HepG2 (cell line): ENCODE data around the gene HELT. TPM values are rescaled to one million over a fixed set of nuclear protein-coding genes. Genes with fewer than 3 reads are reported as not detected.

Source experiments
- ATAC-seq: fragments of 200-7000 bp; cut with Tn5 transposase; 3 replicates; pipeline ENCODE4 v1.9.1; 2020; ENCODE audit warnings: mild to moderate bottlenecking, moderate library complexity
- BruUV-seq: library from RNA; stranded (reverse); fragments of 400-500 nt; replicated peaks from 2 replicates; lab custom pipeline; 2021; lab: Mats Ljungman, UMichigan
- CTCF ChIA-PET: fragments of 300-600 bp; formaldehyde crosslinking; extraction: SDS; loops from one replicate; lab custom pipeline; 2021; ENCODE audit warnings: low total read pairs, inconsistent platforms, low intra/inter-chr PET ratio; lab: Yijun Ruan, JAX
- POLR2A ChIA-PET: fragments of 350-600 bp; sonication (Branson Sonifier 250); formaldehyde crosslinking; loops from one replicate; lab custom pipeline; 2020; ENCODE audit warnings: antibody characterized with exemption, inconsistent platforms; lab: Yijun Ruan, JAX
- DNase-seq: peaks from one replicate; pipeline ENCODE4 v3.0.0-alpha.2; 2015; ENCODE audit warnings: low spot score
- FAIRE-seq: peaks from 3 replicates; lab custom pipeline; 2011; peaks lifted over from hg19 to GRCh38; lab: Jason Lieb, UNC
- H2AFZ ChIP-seq: one replicate; pipeline ENCODE4 v1.6.1; 2011; ENCODE audit warnings: low read length, inconsistent platforms
- H3K27ac ChIP-seq: fragments of 300-600 bp; 3 replicates; pipeline ENCODE4 v1.8.0; 2011; ENCODE audit warnings: mixed run types, mild to moderate bottlenecking, mixed read lengths, low read length, inconsistent platforms; ENCODE audit not compliant: insufficient read depth; ENCODE audit errors: extremely low read length
- H3K27me3 ChIP-seq, 2 experiments: fragments of 200-600 bp in 1 of 2; 2 replicates in 1 of 2; 3 replicates in 1 of 2; pipeline versions ENCODE4 v1.6.0 to v1.8.0; 2011; ENCODE audit warnings: low read length in 2 of 2, mild to moderate bottlenecking in 2 of 2, moderate library complexity in 2 of 2, inconsistent platforms in 1 of 2; ENCODE audit not compliant: insufficient read depth in 2 of 2, control insufficient read depth in 1 of 2
- H3K36me3 ChIP-seq, 2 experiments: fragments of 200-600 bp in 1 of 2; replicated peaks in 1 of 2; 2 replicates in 1 of 2; 3 replicates in 1 of 2; pipeline versions ENCODE4 v1.5.1 to v1.8.0; 2011; ENCODE audit warnings: low read length in 2 of 2, inconsistent platforms in 1 of 2; ENCODE audit not compliant: insufficient read depth in 2 of 2, control insufficient read depth in 1 of 2
- H3K4me1 ChIP-seq: 2 replicates; pipeline ENCODE4 v1.5.1; 2012; ENCODE audit warnings: low read length, inconsistent platforms; ENCODE audit not compliant: insufficient read depth
- H3K4me2 ChIP-seq: 2 replicates; pipeline ENCODE4 v1.6.0; 2011; ENCODE audit warnings: low read depth, low read length, inconsistent platforms
- H3K4me3 ChIP-seq, 3 experiments: fragments of 200-600 bp in 1 of 3; sonication (generic), shearing (Covaris generic) in 1 of 3; replicated peaks in 1 of 3; 2 replicates each; pipeline ENCODE4 v1.5.1; 2011 to 2016; ENCODE audit warnings: low read length in 3 of 3, inconsistent platforms in 2 of 3, low read depth in 2 of 3, mild to moderate bottlenecking in 2 of 3, control low read depth in 1 of 3, mixed read lengths in 1 of 3; ENCODE audit not compliant: insufficient read depth in 1 of 3
- H3K79me2 ChIP-seq: one replicate; pipeline ENCODE4 v1.6.1; 2011; ENCODE audit warnings: low read length, inconsistent platforms; ENCODE audit not compliant: insufficient read depth
- H3K9ac ChIP-seq: 2 replicates; pipeline ENCODE4 v1.6.0; 2011; ENCODE audit warnings: mild to moderate bottlenecking, low read depth, low read length, inconsistent platforms; ENCODE audit not compliant: insufficient read depth
- H3K9me3 ChIP-seq: 2 replicates; pipeline ENCODE4 v1.5.1; 2012; ENCODE audit warnings: mild to moderate bottlenecking, low read length
- H4K20me1 ChIP-seq: 2 replicates; pipeline ENCODE4 v1.6.0; 2011; ENCODE audit warnings: inconsistent platforms, mild to moderate bottlenecking, low read length, moderate library complexity; ENCODE audit not compliant: insufficient read depth
- STAT5B ChIP-seq: sonication (generic); formaldehyde crosslinking; IDR thresholded peaks from 2 replicates; pipeline ENCODE4 v1.4.0; 2020; ENCODE audit warnings: missing genetic modification reagents
- TSC22D2 ChIP-seq: sonication (generic); formaldehyde crosslinking; IDR thresholded peaks from 2 replicates; pipeline ENCODE4 v1.5.1; 2020; ENCODE audit warnings: missing genetic modification reagents, mild to moderate bottlenecking, borderline replicate concordance
- WGBS: methylation state at CpG from one replicate; pipeline ENCODE4 v1.1.6; 2017; ENCODE audit warnings: low lambda C conversion rate; 5-methylcytosine and 5-hydroxymethylcytosine counted together
- in situ Hi-C: cut with HindIII; loops from 2 replicates; pipeline ENCODE4 v1.10.0; 2017; ENCODE audit warnings: low pct_unique_long_range_greater_than_20kb; ENCODE audit not compliant: extremely low pct_ligation_motif_present
- intact Hi-C: fragments of 100-400 bp; cut with micrococcal nuclease; formaldehyde crosslinking; loops from one replicate; pipeline ENCODE4 v1.10.0; 2022; ENCODE audit not compliant: unreplicated experiment
- polyA plus RNA-seq, 8 experiments: library from polyadenylated mRNA; depleted of rRNA in 3 of 8; stranded (reverse) in 7 of 8; unstranded in 1 of 8; fragments of >200 nt; fragmentation: Illumina TruSeq in 4 of 8; extraction: Trizol in 4 of 8; gene quantifications; 2 replicates each; pipeline versions ENCODE4 v1.2.1 to v1.2.3, GENCODE V29; 2011 to 2016; ENCODE audit warnings: low read depth in 4 of 8, missing spikeins in 1 of 8, mixed read lengths in 1 of 8; ENCODE audit not compliant: insufficient read depth in 1 of 8
- total RNA-seq, 5 experiments: library from RNA; depleted of rRNA; stranded (reverse); fragments of >200 nt; fragmentation: Illumina TruSeq; extraction: Trizol; gene quantifications; 2 replicates each; pipeline ENCODE4 v1.2.3, GENCODE V29; 2016; ENCODE audit warnings: low read depth in 1 of 5
- TF ChIP-seq, protein P1 (sequence below): sonication (generic); formaldehyde crosslinking; IDR thresholded peaks from 2 replicates; pipeline ENCODE4 v1.4.0; 2020; ENCODE audit warnings: missing genetic modification reagents

Gene HELT
- total and polyA plus RNA-seq, 2 of the 13 experiments (the other 11 are each of a cell fraction or from before 2014, with no cell fraction given): not detected

DNA sequence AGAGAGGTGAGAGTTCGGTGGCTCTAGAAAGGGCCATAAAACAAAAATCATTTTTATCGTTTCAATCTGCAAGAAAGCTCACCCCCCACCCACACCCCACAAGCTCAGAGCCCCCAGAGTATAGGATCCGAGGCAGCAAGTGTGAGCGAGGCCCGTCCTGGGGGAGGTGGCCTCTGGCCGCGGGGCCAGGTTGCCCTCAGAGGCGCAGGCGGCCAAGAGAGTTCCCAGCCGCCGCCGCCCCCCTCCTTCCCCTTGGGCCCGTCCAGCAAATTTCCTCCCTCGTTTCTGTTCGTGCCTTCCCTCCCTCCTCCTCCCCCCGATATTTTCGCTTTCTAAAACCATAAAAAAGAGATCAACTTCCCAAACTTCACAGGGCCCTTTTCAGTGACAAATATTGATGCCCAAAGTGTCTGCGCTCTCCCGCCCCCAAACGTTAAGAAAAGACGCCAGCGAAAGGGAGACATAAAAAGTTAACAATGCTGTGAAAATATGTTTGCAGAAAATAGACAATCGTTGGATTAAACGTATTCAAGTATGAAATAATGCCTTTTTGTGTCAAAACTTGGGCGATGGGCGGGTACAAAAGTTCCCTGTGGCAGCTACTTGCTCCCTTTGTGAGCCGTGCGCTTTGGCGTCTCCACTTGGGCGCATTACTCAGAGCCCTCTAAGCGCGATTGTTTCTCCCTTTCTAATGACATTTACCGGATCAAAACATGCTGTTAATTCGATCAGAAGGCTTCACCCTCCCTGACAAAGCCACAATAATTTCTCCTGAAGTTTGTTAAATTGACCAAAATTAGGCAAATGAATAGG lies 1.1 kb upstream of the HELT start:
- ATAC-seq: no peak
- Histone ChIP-seq H3K4me3 (no peak overlapping the region), H3K36me3 (no peaks in the 10 kb centered on the region), H3K9ac (no peak overlapping the region), H3K27ac (no peak overlapping the region), H2AFZ (no peak overlapping the region), H3K79me2 (no peaks in the 10 kb centered on the region), H3K27me3 (peaks cover 14 to 90% of the 10 kb centered on the region in 2 experiments), H4K20me1 (no peaks in the 10 kb centered on the region), H3K9me3 (no peaks in the 10 kb centered on the region), H3K4me1 (no peaks in the 10 kb centered on the region), H3K4me2 (no peak overlapping the region)
- ChIA-PET POLR2A (no interaction called here), CTCF (no interaction called here)
- BruUV-seq: no TSS peak
- intact Hi-C loops: no loop called here
- no peak for FAIRE-seq
- no peak for TF ChIP-seq STAT5B (CRISPR knock-in tag)
- TF ChIP-seq, protein P1, sequence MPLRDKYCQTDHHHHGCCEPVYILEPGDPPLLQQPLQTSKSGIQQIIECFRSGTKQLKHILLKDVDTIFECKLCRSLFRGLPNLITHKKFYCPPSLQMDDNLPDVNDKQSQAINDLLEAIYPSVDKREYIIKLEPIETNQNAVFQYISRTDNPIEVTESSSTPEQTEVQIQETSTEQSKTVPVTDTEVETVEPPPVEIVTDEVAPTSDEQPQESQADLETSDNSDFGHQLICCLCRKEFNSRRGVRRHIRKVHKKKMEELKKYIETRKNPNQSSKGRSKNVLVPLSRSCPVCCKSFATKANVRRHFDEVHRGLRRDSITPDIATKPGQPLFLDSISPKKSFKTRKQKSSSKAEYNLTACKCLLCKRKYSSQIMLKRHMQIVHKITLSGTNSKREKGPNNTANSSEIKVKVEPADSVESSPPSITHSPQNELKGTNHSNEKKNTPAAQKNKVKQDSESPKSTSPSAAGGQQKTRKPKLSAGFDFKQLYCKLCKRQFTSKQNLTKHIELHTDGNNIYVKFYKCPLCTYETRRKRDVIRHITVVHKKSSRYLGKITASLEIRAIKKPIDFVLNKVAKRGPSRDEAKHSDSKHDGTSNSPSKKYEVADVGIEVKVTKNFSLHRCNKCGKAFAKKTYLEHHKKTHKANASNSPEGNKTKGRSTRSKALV (CRISPR knock-in tag): peak; percentile 40; the same call in 1 of the 2 replicates
- DNase-seq: no peak
- WGBS: 22% methylated on average over 28 of the region's 34 CpGs
- in situ Hi-C loops: no loop called here

GRCh38 chr4:185018834-185019455 lies 655 bp downstream of the HELT start:
- H3K4me2 ChIP-seq: no peak overlapping the region
- CTCF ChIA-PET: no interaction called here
- intact Hi-C loops: no loop called here

More at GRCh38 chr4:185018834-185019455, 655 bp downstream of the HELT start:
- Histone ChIP-seq H3K4me3 (no peak overlapping the region), H3K79me2 (no peaks in the 10 kb centered on the region), H4K20me1 (no peaks in the 10 kb centered on the region), H3K4me1 (no peaks in the 10 kb centered on the region), H3K27me3 (peaks cover 15 to 94% of the 10 kb centered on the region in 2 experiments), H3K27ac (no peak overlapping the region), H3K36me3 (no peaks in the 10 kb centered on the region), H2AFZ (no peak overlapping the region), H3K9ac (no peak overlapping the region), H3K9me3 (no peaks in the 10 kb centered on the region)
- POLR2A ChIA-PET: no interaction called here
- no TSS peak for BruUV-seq
- TF ChIP-seq TSC22D2 (CRISPR knock-in tag): no peak
- in situ Hi-C loops: no loop called here
- ATAC-seq: no peak; the same call in 2 of the 3 replicates
- no peak for FAIRE-seq
- no peak for DNase-seq
- WGBS: 29% methylated on average over 13 of the region's 41 CpGs
